HL-60 (cell line): ENCODE results near the gene SLC15A3.

Source experiments
- REST ChIP-seq: IDR thresholded peaks from 2 replicates; pipeline ENCODE4 v1.6.1; 2012; ENCODE audit warnings: low read depth; ENCODE audit not compliant: insufficient replicate concordance
- TF ChIP-seq, protein P1 (sequence below): IDR thresholded peaks from one replicate; pipeline ENCODE4 v1.5.1; 2011; ENCODE audit warnings: low read length, control low read depth, inconsistent platforms; ENCODE audit not compliant: insufficient read depth

DNA sequence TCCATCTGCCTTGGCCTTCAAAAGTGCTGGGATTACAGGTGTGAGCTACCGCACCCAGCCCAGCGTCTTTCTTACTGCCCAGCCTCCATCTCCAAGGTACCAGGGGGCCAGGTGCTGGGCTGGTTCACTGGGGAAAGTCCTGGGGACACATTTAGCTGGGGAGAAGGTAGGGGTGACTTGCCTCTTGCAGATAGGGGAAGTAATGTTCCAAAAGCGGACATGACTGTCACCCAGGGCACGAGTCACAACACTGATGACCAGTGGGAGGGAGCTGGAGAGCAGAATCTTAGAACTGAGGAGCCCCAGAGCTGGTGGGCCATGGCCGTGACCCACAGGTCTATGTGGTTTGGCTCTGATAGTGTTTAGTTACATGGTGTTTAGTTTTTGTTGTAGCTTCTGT, 2.4 kb upstream of the SLC15A3 start:
- TF ChIP-seq, protein P1, sequence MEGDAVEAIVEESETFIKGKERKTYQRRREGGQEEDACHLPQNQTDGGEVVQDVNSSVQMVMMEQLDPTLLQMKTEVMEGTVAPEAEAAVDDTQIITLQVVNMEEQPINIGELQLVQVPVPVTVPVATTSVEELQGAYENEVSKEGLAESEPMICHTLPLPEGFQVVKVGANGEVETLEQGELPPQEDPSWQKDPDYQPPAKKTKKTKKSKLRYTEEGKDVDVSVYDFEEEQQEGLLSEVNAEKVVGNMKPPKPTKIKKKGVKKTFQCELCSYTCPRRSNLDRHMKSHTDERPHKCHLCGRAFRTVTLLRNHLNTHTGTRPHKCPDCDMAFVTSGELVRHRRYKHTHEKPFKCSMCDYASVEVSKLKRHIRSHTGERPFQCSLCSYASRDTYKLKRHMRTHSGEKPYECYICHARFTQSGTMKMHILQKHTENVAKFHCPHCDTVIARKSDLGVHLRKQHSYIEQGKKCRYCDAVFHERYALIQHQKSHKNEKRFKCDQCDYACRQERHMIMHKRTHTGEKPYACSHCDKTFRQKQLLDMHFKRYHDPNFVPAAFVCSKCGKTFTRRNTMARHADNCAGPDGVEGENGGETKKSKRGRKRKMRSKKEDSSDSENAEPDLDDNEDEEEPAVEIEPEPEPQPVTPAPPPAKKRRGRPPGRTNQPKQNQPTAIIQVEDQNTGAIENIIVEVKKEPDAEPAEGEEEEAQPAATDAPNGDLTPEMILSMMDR: no peak
- no peak for TF ChIP-seq REST
